ENCODE results near the gene LY6G6D.

LY6G6D gene

DNA sequence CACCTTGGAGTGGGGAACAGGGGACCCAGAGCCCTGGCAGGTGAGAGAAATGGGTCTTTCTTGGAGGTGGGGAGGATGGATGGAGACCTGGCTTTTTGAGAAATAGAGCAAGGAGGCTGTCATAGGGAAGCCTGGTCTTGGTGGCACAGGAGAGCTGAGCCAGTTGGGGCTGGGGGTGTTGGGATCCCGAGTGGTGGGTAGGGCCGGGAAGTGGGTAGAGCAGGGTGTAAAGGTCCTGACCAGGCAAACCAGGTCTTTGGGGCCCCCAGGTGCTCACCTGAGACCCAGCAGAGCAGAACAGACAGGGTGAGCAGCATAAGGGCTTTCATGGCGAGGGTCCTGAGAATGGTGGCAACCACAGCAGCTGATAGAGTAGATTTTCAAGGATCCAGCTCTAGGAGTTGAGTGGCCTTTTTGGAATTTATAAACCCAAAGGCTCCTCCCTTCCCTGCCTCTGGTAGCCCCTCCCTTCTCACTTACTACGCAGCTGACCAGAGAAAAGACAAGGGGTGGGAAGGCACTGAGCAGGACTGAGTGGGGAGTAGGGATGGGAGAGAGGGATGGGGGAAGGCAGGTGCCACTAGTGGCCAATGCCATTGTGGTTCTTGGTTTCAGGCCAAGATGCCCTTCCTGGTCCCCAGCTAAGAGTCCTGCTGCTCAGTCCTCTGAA, 6.3 kb downstream of the LY6G6D start, which contains the start of gene LY6G6C:
TSS of gene LY6G6C (minus strand) at position 396 of the 670 bp plus-strand sequence. CDS start at position 329, 67 bp downstream.
- no peak for DNase-seq

DNA sequence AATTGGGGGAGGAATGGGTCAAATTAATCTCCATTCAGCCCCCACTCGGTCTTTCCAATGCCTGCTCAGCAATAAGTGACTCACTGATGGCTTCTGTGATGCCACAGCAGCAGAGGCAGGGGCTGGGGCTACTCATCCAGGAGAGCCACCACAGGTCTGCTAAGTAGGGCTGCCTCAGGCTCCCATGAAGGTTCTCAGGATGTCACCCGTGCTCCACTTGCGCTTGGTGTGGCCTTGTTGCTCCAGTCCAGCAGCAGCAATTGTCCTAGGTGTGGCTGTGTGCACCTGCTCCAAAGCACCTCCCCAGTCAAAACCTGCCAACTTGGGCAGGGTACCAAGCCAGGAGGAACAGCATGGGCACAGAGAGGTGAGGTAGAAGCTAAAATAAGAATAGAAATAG, 7.0 kb downstream of the LY6G6D start:
- DNase-seq = no peak

DNA sequence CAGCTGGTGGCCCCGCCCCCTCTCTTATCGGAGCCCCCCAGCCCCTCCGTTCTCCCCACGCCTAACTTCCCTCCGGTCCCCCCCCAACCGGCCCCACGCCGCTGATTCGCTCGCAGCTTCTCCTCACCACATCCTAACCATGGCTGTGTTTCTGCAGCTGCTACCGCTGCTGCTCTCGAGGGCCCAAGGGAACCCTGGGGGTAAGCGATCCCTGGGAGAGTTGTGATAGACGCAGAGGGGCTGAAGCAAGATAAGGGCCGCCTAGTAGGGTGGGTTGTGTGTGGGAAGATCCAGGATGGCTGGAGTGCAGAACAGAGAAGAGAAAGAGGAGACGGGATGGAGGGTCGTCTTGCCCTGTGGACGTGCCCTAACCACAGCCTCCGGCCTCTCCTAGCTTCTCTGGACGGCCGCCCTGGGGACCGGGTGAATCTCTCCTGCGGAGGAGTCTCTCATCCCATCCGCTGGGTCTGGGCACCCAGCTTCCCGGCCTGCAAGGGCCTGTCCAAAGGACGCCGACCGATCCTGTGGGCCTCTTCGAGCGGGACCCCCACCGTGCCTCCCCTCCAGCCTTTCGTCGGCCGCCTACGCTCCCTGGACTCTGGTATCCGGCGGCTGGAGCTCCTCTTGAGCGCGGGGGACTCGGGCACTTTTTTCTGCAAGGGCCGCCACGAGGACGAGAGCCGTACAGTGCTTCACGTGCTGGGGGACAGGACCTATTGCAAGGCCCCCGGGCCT, 8.3 kb downstream of the LY6G6D start, which contains the start of gene MPIG6B:
TSS of gene MPIG6B (plus strand) at position 129 of the 735 bp plus-strand sequence. CDS start at position 140, 11 bp downstream.
- no peak for DNase-seq

DNA sequence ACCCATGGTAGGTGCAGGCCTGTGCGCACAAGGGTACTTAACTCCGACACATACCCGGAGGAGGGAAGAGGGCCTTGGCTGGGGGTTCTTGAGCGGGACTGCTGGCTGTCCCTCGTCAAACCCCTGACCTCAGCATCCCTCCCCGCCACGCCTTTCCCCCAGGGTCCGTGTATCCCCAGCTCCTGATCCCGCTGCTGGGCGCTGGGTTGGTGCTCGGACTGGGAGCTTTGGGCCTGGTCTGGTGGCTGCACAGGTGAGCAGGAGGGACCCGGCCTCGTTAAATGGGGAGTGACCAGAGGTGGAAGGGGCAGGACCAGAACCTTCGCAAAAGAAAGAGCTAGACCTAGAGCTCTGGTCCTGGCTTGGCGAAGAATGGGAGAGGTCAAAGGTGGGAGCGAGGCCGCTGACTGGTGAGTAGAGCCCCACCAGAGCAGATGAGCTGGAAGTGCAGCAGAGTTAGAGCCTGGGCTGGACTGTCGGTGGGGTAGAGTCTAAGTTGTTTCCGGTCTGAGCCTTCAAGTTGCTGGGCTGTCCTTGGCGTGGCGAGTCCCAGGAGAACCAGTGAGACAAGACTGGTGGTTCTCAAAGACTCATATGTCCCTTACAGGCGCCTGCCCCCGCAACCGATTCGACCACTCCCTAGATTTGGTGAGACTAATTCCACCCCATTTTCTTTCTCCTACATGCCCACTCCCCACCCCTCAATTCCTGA, 9.0 kb downstream of the LY6G6D start:
- no peak for DNase-seq

DNA sequence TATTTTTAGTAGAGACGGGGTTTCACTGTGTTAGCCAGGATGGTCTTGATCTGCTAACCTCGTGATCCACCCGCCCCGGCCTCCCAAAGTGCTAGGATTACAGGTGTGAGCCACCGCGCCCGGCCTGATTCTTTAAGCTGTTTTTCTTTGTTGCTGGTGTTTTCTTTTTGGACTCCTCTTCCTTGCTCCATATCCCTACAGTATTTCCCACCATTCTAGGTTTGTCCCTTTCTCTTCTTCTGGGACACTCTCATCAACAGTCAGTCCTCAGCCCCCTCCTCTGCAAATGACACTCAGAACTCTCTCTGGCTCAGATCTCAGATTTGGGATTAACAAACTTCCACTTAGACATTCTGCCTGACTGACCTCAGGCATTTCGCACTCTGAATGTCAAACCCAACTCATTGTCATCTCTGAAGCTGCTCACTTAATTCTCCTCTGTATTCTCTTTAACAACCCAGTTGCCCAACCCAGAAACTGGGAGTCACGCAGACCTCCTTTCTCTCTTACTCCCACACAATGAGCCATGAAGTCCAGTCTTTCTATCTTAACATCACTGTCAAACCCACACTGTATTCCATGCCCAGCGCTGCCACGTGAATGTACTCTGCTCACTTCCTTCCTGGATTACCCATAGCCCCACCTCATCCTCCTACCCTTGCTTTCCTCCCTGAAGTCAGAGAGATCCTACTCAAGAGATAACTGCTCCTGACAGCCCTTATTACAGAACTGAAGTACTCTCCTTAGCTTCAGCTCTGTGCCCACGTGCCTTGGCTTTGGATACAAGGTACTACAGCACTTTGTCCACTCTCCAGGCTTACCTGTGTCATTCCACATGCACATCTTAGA, 10.6 kb downstream of the LY6G6D start:
- DNase-seq = no peak

DNA sequence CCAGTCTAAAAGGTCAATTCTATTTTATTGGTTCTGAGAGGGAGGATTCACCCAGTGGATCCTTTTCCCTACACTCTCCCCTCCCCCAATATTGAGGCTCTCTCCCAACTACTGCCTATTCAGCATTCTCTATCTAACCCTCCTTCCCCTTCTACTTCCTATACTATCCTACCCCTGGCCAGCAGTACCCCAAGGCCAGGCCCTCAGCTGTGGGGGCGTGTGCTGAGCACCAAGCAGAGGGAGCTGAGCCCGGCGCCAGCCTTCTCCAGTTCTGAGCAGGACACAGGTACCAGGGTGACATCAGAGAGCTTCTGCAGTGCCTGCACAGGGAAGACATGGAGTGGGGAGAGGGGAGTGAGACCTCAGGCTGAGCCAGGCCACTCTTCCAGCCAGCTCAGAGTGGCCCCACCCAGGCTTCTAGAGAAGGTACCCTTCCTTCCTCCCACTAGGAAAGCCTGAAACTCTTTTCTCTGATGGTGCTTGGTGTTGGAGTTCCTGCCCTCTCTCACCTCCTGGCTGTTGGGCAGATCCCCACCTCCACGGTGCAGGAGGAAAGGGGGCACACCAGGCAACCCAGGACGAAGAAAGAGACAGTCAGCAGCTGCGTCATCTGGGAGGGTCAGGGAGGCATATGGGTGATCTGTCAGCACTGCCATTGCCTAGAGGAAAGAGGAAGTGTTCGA, 12.0 kb downstream of the LY6G6D start:
- DNase-seq = no peak

DNA sequence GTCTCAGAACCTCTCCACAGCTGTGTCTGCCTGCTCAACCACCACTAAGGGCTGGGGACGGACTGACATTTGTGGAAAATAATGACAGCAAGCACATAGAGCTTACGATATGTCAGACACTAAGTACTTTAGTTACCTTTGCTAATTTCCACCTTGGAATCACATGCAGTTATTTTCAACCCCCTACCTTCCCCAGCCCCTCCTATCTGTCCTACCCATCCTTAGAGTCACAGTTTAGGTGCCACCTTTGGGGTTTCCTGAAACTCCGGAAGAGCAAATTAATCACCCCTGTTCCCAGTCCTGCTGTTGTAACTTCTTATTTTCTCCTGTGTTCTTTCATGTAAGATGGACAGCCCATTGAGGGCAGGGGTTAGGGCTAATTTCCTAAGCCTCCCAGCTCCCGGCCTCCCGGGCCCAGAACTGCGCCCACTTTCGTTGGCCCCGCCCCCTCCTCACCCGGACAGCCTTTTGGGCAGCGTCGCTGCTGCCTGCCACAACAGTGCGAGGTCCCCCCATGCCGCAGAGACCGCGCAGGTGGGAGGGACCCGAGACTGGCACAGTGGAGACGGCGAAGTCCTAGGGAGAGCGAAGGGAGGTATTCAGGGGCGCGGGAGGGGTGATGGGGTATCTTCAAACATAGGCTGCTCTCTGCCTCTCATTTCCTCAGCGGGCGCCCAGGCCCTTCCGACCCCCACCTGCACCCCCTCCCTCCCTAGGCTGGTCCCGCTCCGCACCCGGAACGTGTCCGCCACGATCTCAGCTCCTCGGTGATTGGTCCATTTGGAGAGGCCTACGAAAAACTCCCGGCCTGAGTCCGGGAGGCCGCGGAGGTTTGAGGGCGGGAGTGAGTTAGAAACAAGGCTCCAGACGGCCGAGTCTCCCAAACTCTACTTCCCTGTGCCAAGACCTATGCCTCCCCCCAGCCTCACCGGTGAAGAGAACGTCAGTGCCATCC, 12.8 kb downstream of the LY6G6D start:
- DNase-seq = no peak

DNA sequence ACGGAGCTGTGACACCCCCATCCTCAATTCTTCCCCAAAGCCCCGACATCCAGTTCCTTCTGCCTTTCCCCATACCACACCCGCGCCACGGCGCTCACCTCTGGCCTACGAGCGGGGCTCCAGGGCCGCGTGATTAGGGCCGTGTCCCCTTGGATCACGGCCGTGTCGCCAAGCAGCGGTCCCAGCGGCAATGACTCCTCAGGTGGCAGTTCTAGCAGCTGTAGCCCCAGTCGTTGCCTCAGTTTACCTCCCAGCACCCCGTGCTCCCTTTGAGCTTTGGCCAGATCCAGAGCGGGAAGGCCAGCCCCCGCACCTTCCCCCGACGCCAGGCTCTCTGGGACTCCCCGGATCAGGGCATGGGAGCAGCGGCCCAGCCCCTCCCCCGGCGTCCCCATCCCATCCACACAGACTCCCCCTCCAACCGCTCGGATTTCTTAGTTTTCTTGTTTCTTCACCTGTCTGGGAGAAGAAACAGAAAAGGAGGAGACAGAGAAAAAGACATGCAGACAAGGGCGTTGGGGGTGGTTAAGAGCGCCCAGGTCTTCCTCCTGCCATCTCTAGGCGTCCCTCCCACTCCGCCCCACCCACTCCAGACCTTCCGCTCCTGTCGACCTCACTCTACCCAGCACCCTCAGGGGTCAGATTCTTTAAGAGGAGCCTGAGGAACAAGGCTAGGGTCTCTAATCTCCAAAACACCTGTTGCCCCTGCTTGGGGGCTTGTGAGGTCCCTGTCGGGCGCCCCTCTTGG, 13.8 kb downstream of the LY6G6D start, which contains the start of gene DDAH2:
TSS of gene DDAH2 (minus strand) at position 533 of the 748 bp plus-strand sequence. CDS start at position 395, 138 bp downstream.
- DNase-seq = no peak

DNA sequence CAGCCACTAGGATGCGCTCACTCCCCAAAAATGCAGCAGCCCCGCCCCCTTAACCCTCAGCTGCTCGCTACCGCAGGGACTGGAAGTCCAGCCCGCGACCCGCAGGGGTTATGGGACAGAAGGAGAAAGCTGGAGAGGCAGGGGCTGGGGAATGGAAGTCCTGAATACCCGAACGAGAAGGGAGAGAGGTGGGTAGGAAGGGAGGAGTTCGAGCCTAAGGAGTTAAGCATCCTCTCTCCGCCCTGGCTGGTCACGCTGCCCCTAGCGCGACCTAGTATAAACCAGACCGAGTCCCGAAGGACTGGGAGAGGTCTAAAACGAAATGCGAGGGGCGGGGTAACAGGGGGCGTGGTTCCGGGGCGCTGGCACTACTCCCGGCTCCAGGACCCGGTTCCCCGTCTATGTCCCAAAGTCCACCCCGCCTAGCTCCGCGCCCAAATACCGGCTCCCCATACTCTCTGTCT, 14.4 kb downstream of the LY6G6D start:
- DNase-seq = peak; percentile 86

DNA sequence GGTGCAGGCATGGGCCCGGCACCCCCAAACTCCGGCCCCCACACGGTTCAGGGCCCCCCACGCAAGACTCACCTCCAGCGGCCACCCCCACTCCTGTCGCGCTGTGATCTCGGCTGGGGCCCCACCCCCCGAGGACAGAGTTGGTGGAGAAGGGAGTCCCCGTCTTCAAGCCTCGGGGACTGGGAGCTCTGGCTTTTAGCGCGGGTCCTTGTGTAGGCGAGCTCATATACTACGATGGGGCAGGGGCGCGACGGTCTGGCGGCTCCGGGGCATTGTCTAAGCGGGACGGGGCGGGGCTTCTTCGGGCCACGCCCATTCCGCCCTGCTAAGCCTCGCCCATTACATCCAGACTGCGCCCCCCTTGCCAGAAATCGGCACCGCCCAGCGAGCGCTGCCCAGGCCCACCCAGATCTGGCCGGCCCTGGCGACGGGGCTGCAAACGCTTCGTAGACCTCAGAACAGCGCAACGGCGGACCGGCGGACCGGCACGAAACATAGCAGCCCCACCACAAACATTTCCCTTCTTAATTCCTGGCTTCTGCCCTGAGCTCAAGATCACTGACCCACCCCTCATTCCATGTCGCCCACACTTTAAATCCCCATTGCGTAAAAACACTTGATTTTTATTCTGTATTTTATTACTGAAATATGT, 15.0 kb downstream of the LY6G6D start:
- DNase-seq = peak; percentile 78

DNA sequence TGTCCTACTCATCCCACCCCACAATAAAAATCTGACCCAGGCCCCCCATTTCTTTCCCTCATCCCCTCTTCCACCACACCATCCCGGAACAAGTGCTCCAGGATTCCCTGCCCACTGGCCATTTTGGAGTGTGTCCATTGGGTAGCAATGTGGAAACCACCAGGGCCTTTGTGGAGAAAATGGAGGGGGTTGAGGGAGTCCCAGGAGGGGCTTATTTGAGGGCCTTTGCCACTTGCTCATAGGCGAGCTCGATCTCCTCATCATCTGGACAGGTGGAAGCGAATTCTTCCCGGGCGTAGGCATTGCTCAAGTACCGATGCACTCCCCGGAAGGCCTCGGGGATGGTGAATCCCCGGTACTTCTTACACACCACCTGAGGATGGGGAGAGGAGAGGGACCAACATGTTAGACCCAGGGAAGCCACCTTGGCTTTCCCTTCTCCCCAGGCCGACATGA, 15.5 kb downstream of the LY6G6D start:
- no peak for DNase-seq

DNA sequence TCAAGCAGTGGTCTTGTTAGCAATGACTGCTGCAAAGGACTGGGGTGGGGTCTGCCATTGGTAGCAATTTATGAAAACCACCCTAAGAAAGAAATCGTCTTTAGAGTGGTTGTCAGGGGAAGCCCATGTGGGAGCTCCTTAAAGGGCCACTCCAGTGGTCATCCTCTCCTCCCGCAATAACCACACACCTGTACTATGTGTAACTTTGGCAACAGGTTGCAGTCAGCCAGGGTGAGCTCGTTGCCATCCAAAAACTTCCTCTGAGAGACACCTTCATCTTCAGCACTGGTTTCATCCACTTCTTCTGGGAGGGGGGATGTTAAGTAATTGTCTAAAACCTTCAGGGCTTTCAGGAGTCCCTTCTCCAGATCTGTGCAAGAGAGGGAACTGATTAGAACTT, 16.9 kb downstream of the LY6G6D start:
- no peak for DNase-seq

DNA sequence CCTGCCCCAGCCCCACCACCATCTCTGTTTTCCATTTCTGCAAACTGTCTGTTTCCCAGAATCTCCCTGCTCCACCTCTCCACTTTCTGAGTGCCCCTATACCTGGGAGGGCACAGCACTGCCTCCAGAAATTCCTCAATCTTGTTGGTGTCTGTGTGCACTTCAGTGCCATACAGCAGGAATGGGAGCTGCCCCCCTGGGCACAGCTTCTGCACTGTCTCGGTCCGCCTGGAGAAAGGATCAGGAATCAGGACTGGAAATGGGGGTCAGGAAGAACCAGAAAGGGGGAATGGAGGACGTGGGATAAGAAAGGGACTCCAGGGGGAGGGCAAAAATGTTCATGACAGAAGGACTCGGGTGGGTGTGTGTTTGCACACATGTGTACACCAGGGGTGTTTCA, 18.6 kb downstream of the LY6G6D start:
- no peak for DNase-seq

DNA sequence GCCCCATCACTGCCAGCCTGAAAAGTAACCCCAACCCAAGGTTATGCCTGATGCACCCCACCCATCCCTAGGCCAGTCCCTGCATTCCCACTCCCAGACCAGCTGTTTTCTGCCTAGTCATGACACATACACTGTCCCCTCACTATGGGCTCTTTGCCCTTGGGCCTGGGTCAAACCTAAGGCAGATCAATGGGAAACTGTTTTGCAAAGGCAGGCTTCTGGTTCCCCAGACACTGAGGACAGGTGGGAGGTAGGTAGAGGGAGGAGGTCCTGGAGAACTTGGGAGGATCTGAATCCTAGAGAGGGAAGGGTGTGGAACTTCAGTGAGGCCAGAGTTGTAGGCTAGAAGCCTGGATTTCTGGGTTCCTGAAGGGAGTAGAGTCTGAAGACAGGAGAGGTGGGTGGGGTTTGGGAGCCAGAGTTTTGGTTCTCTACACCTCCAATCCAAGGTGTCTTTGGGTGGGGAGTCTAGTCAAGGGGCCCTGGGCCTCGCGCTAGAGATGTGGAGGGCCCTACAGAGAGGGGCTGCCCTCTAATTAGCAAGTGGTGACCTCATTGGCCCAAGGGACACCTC, 19.2 kb downstream of the LY6G6D start:
- no peak for DNase-seq

DNA sequence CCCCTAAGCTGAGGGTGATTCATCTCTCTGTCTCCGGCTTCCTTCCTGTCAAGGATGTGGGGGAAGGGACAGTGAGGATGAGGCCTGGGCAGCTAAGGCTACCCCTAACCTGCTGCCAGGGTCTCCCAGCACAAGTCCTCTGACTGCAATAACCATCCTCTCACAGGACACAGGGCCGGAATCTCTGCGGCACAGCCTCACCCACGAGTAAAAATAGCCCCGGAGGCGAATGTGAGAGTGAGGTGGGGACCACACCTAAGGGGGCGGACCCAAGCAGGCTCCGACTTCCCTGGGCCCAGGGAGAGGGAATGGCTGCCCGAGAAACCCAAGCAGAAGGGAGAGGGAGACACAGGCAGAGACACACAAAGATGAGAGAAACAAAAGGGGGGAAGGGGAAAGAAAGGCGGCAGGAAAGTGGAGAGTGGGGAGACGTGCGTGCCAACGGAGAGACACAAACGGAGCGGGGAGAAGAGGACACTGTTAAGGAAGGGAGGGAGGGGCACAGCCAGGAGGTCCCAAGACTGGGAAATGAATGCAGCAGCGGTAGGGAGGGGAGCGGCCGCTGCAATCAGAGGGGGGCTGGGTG, 19.8 kb downstream of the LY6G6D start:
- no peak for DNase-seq

DNA sequence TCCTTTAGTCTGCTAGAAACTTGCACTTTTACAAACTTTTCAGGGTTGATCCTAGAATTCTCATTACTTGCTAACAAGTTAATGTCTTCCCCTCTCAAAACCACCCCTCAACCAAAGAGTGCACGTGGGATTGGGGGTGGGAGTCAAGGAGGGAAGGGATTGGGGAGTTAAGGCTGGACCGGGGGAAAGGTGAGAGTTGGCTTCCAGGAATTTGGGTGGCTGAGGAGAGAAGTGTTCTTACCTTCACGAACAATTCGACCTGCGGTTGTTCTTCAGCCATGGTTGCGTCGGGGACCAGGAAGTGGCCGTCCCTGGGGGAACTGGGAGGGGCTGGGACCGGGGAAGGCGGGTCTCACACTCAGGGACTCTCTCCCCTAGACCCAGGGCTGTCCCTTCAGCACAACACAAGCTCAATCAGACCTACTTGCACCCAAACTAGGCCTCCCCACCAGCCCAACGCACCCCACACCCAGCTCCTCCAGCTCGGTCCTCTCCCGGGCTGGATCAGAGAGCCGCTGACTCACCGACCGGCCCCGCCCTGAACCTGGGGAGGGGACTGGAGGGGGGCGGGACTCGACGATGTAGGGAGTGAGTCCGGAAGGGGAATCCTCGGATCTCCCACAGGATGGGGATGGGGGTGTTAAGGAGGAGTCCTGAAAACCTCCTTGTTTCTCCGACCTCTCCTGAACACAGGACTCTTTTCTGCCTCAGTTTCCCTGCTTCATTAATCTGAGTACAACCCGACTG, 21.0 kb downstream of the LY6G6D start, which contains the start of gene CLIC1:
TSS of gene CLIC1 (minus strand) at position 510 of the 747 bp plus-strand sequence. CDS start at position 280, 230 bp downstream.
- DNase-seq = no peak

DNA sequence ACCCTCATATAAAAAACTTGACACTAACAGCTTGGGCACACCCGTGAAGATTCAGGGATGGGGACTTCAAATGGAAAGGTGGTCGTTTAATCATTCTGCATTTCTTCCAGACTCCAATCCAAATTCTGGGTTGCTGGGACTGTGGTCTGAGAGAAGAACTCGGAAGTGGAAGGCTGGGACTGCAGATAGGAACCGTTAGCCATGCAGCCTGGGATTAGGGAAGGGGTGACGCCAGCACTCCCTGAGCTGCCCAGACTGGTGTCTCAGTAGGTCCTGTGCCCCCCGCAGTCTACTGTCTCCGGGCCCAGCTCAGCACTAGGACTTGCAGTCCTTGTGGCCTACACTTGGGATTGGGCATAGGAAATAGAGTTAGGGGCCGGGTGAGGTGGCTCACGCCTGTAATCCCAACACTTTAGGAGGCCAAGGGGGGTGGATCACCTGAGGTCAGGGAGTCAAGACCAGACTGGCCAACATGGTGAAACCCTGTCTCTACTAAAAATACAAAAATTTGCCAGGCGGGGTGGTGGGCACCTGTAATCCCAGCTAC, 21.7 kb downstream of the LY6G6D start:
- DNase-seq = no peak

Data from midbrain (tissue), 1 donor.